ENCODE results near the gene ZNF546. TPM values are rescaled to one million over a fixed set of nuclear protein-coding genes. Genes with fewer than 3 reads are reported as not detected.

ZNF546 gene
- total RNA-seq, 1 experiment from 2014 or later = 1.1 TPM

GRCh38 chr19:39996811-39997637, at the start of gene ZNF546 (continued):
- TF ChIP-seq GTF2I (CRISPR knock-in tag; conservative IDR thresholded peaks at IDR 0.05) (no peak), JAZF1 (CRISPR knock-in tag; IDR thresholded peaks at IDR 0.05) (no peak), FOXK1 (CRISPR knock-in tag; IDR thresholded peaks at IDR 0.05) (peak; percentile 68; the same call in 1 of the 2 replicates)

GRCh38 chr19:39949026-39949747, 47.7 kb upstream of the ZNF546 start:
- H3K4me1 Mint-ChIP-seq = 0 out of 2 replicates have a peak, but pooled peaks cover 1% of the 10 kb centered on the region
- H3K9me3 Mint-ChIP-seq = 0 out of 2 replicates have a peak, but pooled peaks cover 4% of the 10 kb centered on the region
- no peak for TF ChIP-seq RORB (CRISPR knock-in tag; IDR thresholded peaks at IDR 0.05)
- no peak for TF ChIP-seq CBFB (CRISPR knock-in tag; IDR thresholded peaks at IDR 0.05; ENCODE audit: low read depth)
- no peak for TF ChIP-seq SMAD3 (CRISPR knock-in tag; IDR thresholded peaks at IDR 0.05; ENCODE audit: borderline replicate concordance)
- TF ChIP-seq IRF2 (CRISPR knock-in tag; IDR thresholded peaks at IDR 0.05; ENCODE audit: borderline replicate concordance, low read depth) = no peak
- no peak overlapping the region for H3K4me3 Mint-ChIP-seq
- no peak for DNase-seq (ENCODE audit: low spot score)
- no peaks in the 10 kb centered on the region; the same call in 1 of the 2 replicates for H3K27me3 Mint-ChIP-seq (ENCODE audit: low read depth)
- POLR2A ChIA-PET = no interaction called here
- no peak for ATAC-seq
- CTCF ChIA-PET = interaction anchor here (2.2 kb wide), 1 partner anchor 22 kb away, joined by 7 read pairs; the partner anchor contains the start of gene PSMC4
- H3K36me3 Mint-ChIP-seq = no peaks in the 10 kb centered on the region
- H3K27ac Mint-ChIP-seq = no peak overlapping the region

GRCh38 chr19:39951065-39951650, 45.7 kb upstream of the ZNF546 start:
- POLR2A ChIA-PET = no interaction called here
- no peak overlapping the region for H3K4me3 Mint-ChIP-seq
- no peak overlapping the region for H3K27ac Mint-ChIP-seq
- TF ChIP-seq MYBL2 (CRISPR knock-in tag; IDR thresholded peaks at IDR 0.05) (no peak), ZNF416 (CRISPR knock-in tag; IDR thresholded peaks at IDR 0.05) (no peak), RELA (CRISPR knock-in tag; IDR thresholded peaks at IDR 0.05; ENCODE audit: borderline replicate concordance) (no peak), ZSCAN18 (CRISPR knock-in tag; IDR thresholded peaks at IDR 0.05) (no peak), NR1H2 (CRISPR knock-in tag; IDR thresholded peaks at IDR 0.05) (no peak), ETV6 (CRISPR knock-in tag; IDR thresholded peaks at IDR 0.05) (no peak), SMAD3 (CRISPR knock-in tag; IDR thresholded peaks at IDR 0.05; ENCODE audit: borderline replicate concordance) (no peak), USF2 (CRISPR knock-in tag; IDR thresholded peaks at IDR 0.05) (no peak), ARID4B (CRISPR knock-in tag; IDR thresholded peaks at IDR 0.05; ENCODE audit: borderline replicate concordance) (no peak)
- TF ChIP-seq, protein P1, sequence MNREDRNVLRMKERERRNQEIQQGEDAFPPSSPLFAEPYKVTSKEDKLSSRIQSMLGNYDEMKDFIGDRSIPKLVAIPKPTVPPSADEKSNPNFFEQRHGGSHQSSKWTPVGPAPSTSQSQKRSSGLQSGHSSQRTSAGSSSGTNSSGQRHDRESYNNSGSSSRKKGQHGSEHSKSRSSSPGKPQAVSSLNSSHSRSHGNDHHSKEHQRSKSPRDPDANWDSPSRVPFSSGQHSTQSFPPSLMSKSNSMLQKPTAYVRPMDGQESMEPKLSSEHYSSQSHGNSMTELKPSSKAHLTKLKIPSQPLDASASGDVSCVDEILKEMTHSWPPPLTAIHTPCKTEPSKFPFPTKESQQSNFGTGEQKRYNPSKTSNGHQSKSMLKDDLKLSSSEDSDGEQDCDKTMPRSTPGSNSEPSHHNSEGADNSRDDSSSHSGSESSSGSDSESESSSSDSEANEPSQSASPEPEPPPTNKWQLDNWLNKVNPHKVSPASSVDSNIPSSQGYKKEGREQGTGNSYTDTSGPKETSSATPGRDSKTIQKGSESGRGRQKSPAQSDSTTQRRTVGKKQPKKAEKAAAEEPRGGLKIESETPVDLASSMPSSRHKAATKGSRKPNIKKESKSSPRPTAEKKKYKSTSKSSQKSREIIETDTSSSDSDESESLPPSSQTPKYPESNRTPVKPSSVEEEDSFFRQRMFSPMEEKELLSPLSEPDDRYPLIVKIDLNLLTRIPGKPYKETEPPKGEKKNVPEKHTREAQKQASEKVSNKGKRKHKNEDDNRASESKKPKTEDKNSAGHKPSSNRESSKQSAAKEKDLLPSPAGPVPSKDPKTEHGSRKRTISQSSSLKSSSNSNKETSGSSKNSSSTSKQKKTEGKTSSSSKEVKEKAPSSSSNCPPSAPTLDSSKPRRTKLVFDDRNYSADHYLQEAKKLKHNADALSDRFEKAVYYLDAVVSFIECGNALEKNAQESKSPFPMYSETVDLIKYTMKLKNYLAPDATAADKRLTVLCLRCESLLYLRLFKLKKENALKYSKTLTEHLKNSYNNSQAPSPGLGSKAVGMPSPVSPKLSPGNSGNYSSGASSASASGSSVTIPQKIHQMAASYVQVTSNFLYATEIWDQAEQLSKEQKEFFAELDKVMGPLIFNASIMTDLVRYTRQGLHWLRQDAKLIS (CRISPR knock-in tag; IDR thresholded peaks at IDR 0.05; ENCODE audit: borderline replicate concordance) = no peak
- ATAC-seq = no peak
- no peaks in the 10 kb centered on the region; the same call in 1 of the 2 replicates for H3K27me3 Mint-ChIP-seq (ENCODE audit: low read depth)
- no peaks in the 10 kb centered on the region for H3K36me3 Mint-ChIP-seq
- 0 out of 2 replicates have a peak, but pooled peaks cover 4% of the 10 kb centered on the region for H3K9me3 Mint-ChIP-seq
- CTCF ChIA-PET = no interaction called here
- DNase-seq (ENCODE audit: low spot score) = no peak
- no peaks in the 10 kb centered on the region for H3K4me1 Mint-ChIP-seq

All from WTC11 (cell line).